Astrocyte (in vitro differentiated cells and primary cell): ENCODE measurements around the gene LYSET. TPM values are rescaled to one million over a fixed set of nuclear protein-coding genes. Genes with fewer than 3 reads are reported as not detected.
"Not testable (repeated sequence)": the region's sequence is repeated elsewhere in the genome, so short reads cannot be mapped to it uniquely, and the experiment has no call there.

Experiments used
- DNase-seq: peaks from one replicate; pipeline ENCODE4 v3.0.0-alpha.2; 2010; ENCODE audit warnings: low read depth
- FAIRE-seq: peaks from 2 replicates; lab custom pipeline; 2011; peaks lifted over from hg19 to GRCh38; lab: Jason Lieb, UNC
- H2AFZ ChIP-seq: 2 replicates; pipeline ENCODE4 v1.6.0; 2012; ENCODE audit warnings: low read depth, low read length, inconsistent platforms
- H3K27ac ChIP-seq: 2 replicates; pipeline ENCODE4 v1.5.1; 2011; ENCODE audit warnings: low read depth, low read length, inconsistent platforms
- H3K27me3 ChIP-seq: 2 replicates; pipeline ENCODE4 v1.6.0; 2011; ENCODE audit warnings: low read length, inconsistent platforms; ENCODE audit not compliant: insufficient read depth
- H3K36me3 ChIP-seq: 2 replicates; pipeline ENCODE4 v1.5.1; 2011; ENCODE audit warnings: low read length, inconsistent platforms; ENCODE audit not compliant: insufficient read depth
- H3K4me1 ChIP-seq: 2 replicates; pipeline ENCODE4 v1.5.1; 2011; ENCODE audit warnings: low read length, inconsistent platforms; ENCODE audit not compliant: insufficient read depth
- H3K4me2 ChIP-seq: 2 replicates; pipeline ENCODE4 v1.6.0; 2012; ENCODE audit warnings: low read length, inconsistent platforms
- H3K4me3 ChIP-seq: 2 replicates; pipeline ENCODE4 v1.5.1; 2011; ENCODE audit warnings: low read depth, mild to moderate bottlenecking, low read length, inconsistent platforms; ENCODE audit not compliant: insufficient read depth
- H3K79me2 ChIP-seq: 2 replicates; pipeline ENCODE4 v1.6.0; 2012; ENCODE audit warnings: mild to moderate bottlenecking, low read length, inconsistent platforms; ENCODE audit not compliant: insufficient read depth
- H3K9ac ChIP-seq: 2 replicates; pipeline ENCODE4 v1.6.0; 2012; ENCODE audit warnings: mild to moderate bottlenecking, low read length, inconsistent platforms
- H3K9me3 ChIP-seq: 2 replicates; pipeline ENCODE4 v1.5.1; 2012; ENCODE audit warnings: low read depth, mild to moderate bottlenecking, low read length, inconsistent platforms; ENCODE audit not compliant: insufficient read depth
- H4K20me1 ChIP-seq: 2 replicates; pipeline ENCODE4 v1.6.0; 2012; ENCODE audit warnings: low read length, inconsistent platforms; ENCODE audit not compliant: insufficient read depth
- H3K27ac Mint-ChIP-seq: one replicate; pipeline ENCODE4 v1.8.0; 2021; ENCODE audit warnings: mild to moderate bottlenecking, mixed read lengths; ENCODE audit not compliant: unreplicated experiment
- H3K27me3 Mint-ChIP-seq: one replicate; pipeline ENCODE4 v1.8.0; 2021; ENCODE audit warnings: low read depth, mixed read lengths; ENCODE audit not compliant: unreplicated experiment
- H3K36me3 Mint-ChIP-seq: one replicate; pipeline ENCODE4 v1.8.0; 2021; ENCODE audit warnings: low read depth, mixed read lengths; ENCODE audit not compliant: unreplicated experiment
- H3K4me1 Mint-ChIP-seq: one replicate; pipeline ENCODE4 v1.8.0; 2021; ENCODE audit warnings: low read depth, mixed read lengths; ENCODE audit not compliant: unreplicated experiment
- H3K4me3 Mint-ChIP-seq: one replicate; pipeline ENCODE4 v1.8.0; 2021; ENCODE audit warnings: mild to moderate bottlenecking, moderate library complexity, mixed read lengths; ENCODE audit not compliant: unreplicated experiment
- H3K9me3 Mint-ChIP-seq: one replicate; pipeline ENCODE4 v1.8.0; 2021; ENCODE audit warnings: mild to moderate bottlenecking, mixed read lengths; ENCODE audit not compliant: unreplicated experiment
- EZH2 ChIP-seq: IDR thresholded peaks from 2 replicates; pipeline ENCODE4 v1.6.1; 2012; ENCODE audit warnings: mild to moderate bottlenecking, low read length, inconsistent platforms; ENCODE audit not compliant: insufficient read depth
- total RNA-seq: library from RNA; stranded (reverse); gene quantifications from 2 replicates; pipeline ENCODE4 v1.2.1, GENCODE V29; 2021
- TF ChIP-seq, protein P1 (sequence below): IDR thresholded peaks from 2 replicates; pipeline ENCODE4 v1.5.1; 2011; ENCODE audit warnings: low read depth, mild to moderate bottlenecking, inconsistent platforms, low read length, moderate library complexity; ENCODE audit not compliant: insufficient read depth

LYSET gene
- total RNA-seq, 1 donor from 2014 or later = 9.8 TPM

DNA sequence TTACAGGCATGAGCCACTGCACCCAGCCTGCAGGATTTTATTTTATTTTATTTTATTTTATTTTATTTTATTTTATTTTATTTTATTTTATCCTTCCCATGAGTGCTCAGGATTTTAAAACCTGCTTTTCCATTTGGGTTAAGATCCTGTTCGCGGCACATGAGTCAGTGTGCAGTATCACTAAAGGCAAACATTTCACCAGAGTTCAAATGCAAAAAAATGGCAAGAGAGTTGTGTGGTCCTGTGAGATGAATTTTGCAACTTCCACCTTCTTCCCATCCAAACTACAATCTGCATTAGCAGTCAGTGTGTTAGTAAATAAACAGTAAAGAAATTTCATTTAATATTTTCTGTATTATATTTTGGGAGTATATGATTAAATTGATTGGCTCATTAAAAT, 29.4 kb upstream of the LYSET start:
- Histone ChIP-seq H3K4me2 (no peak overlapping the region), H3K9ac (no peak overlapping the region), H3K27me3 (no peaks in the 10 kb centered on the region), H4K20me1 (no peaks in the 10 kb centered on the region), H3K4me3 (no peak overlapping the region), H3K27ac (no peak overlapping the region), H2AFZ (no peak overlapping the region), H3K4me1 (no peaks in the 10 kb centered on the region), H3K9me3 (no peaks in the 10 kb centered on the region), H3K79me2 (no peaks in the 10 kb centered on the region), H3K36me3 (no peaks in the 10 kb centered on the region)
- Mint-ChIP-seq H3K9me3 (no peaks in the 10 kb centered on the region), H3K27ac (no peak overlapping the region), H3K36me3 (no peaks in the 10 kb centered on the region), H3K4me3 (no peak overlapping the region), H3K4me1 (no peaks in the 10 kb centered on the region), H3K27me3 (peaks cover 2% of the 10 kb centered on the region)
- FAIRE-seq (no peak), DNase-seq (no peak)
- no peak for TF ChIP-seq EZH2
- TF ChIP-seq, protein P1, sequence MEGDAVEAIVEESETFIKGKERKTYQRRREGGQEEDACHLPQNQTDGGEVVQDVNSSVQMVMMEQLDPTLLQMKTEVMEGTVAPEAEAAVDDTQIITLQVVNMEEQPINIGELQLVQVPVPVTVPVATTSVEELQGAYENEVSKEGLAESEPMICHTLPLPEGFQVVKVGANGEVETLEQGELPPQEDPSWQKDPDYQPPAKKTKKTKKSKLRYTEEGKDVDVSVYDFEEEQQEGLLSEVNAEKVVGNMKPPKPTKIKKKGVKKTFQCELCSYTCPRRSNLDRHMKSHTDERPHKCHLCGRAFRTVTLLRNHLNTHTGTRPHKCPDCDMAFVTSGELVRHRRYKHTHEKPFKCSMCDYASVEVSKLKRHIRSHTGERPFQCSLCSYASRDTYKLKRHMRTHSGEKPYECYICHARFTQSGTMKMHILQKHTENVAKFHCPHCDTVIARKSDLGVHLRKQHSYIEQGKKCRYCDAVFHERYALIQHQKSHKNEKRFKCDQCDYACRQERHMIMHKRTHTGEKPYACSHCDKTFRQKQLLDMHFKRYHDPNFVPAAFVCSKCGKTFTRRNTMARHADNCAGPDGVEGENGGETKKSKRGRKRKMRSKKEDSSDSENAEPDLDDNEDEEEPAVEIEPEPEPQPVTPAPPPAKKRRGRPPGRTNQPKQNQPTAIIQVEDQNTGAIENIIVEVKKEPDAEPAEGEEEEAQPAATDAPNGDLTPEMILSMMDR = no peak

DNA sequence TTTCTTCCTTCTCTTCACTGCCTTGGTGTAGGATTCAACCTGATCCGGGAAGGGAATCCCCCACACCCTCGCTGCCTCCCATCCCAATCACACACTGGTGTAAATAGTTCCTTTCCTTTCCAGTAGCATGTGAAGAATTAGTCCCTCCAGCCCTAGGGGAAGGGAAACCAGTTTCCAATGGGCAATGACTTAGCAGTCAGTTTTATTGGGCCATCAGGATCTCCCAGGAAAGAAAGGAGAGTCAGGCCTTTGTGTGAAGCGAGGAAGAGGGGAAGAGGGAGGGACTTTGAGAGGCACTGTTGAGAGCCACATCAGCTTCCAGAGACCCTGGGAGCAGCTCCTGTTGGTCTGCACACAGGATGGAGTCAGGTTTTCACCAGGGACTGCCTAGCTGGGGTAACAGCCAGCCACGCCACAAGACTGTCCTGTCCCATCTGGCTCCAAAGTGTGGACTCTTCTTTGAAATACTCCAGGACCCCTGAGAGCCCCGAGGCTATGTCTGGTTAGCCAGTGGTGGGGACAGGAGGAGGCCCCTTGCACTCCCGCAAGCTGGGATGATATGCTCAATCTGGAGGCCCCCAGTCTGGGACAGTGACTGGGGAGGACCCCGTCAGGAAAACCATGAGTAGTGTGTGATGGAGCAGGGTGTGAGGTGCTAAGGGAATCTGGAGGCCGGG, 28.3 kb upstream of the LYSET start:
- H3K4me1 ChIP-seq = no peaks in the 10 kb centered on the region
- Mint-ChIP-seq H3K4me3 (no peak overlapping the region), H3K9me3 (no peaks in the 10 kb centered on the region), H3K27me3 (peaks cover 2% of the 10 kb centered on the region), H3K36me3 (no peaks in the 10 kb centered on the region), H3K27ac (no peak overlapping the region), H3K4me1 (no peaks in the 10 kb centered on the region)
- H3K4me3 ChIP-seq = no peak overlapping the region
- no peak for TF ChIP-seq EZH2
- TF ChIP-seq, protein P1 = no peak
- no peak overlapping the region for H2AFZ ChIP-seq
- H3K9me3 ChIP-seq = no peaks in the 10 kb centered on the region
- no peak overlapping the region for H3K9ac ChIP-seq
- no peaks in the 10 kb centered on the region for H3K79me2 ChIP-seq
- no peak overlapping the region for H3K27ac ChIP-seq
- H3K36me3 ChIP-seq = no peaks in the 10 kb centered on the region
- DNase-seq (no peak), FAIRE-seq (no peak)
- H3K4me2 ChIP-seq = no peak overlapping the region
- H4K20me1 ChIP-seq = no peaks in the 10 kb centered on the region
- no peaks in the 10 kb centered on the region for H3K27me3 ChIP-seq

DNA sequence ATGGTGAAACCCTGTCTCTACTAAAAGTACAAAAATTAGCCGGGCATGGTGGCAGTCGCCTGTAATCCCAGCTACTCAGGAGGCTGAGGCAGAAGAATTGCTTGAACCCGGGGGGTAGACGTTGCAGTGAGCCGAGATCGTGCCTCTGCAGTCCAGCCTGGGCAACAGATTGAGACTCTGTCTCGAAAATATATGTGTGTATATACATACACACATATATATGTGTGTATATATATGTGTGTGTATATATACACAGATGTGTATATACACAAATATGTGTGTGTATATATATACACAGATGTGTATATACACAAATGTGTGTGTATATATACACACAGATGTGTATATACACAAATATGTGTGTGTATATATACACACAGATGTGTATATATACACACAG, 26.8 kb upstream of the LYSET start:
- DNase-seq, H3K9ac ChIP-seq, H3K27ac ChIP-seq, H3K4me2 ChIP-seq, H4K20me1 ChIP-seq, H2AFZ ChIP-seq, H3K9me3 Mint-ChIP-seq, H3K36me3 Mint-ChIP-seq, H3K79me2 ChIP-seq, H3K4me3 ChIP-seq, H3K27ac Mint-ChIP-seq, FAIRE-seq, H3K27me3 Mint-ChIP-seq, H3K27me3 ChIP-seq, H3K4me1 Mint-ChIP-seq, H3K36me3 ChIP-seq, H3K4me1 ChIP-seq, H3K4me3 Mint-ChIP-seq, H3K9me3 ChIP-seq: not testable (repeated sequence)

DNA sequence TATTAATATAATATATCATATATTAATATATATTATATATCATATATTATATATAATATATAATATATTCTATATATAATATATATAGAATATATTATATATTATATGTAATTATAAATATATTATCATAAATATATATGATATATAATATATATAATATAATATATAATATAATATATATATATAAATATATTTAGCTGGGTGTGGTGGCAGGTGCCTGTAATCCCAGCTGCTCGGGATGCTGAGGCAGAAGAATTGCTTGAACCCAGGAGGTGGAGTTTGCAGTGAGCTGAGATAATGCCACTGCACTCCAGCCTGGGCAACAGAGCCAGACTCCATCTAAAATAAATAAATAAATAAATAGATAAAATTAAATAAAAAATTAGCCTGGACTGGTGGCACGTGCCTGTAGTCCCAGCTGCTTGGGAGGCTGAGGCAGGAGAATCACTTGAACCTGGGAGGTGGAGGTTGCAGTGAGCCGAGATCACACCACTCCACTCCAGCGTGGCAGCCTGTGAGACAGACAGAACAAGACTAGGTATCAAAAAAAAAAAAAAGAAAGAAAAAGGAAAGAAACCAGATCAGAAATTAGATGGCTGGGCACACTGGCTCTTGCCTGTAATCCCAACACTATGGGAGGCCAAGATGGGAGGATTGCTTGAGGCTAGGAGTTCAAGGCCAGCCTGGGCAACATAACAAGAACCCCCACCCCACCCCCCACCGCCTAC, 25.3 kb upstream of the LYSET start:
- H3K9ac ChIP-seq, H3K4me3 ChIP-seq, H3K4me1 Mint-ChIP-seq, H3K27ac ChIP-seq, H3K4me3 Mint-ChIP-seq, H3K9me3 ChIP-seq, H3K36me3 ChIP-seq, H3K36me3 Mint-ChIP-seq, H3K27me3 Mint-ChIP-seq, DNase-seq, H2AFZ ChIP-seq, FAIRE-seq, H3K9me3 Mint-ChIP-seq, H3K79me2 ChIP-seq, H3K27ac Mint-ChIP-seq, H4K20me1 ChIP-seq, H3K27me3 ChIP-seq, H3K4me1 ChIP-seq, H3K4me2 ChIP-seq: not testable (repeated sequence)
